HepG2 (cell line): ENCODE measurements around the gene SPECC1L. TPM values are rescaled to one million over a fixed set of nuclear protein-coding genes. Genes with fewer than 3 reads are reported as not detected.
"Not testable (repeated sequence)": the region's sequence is repeated elsewhere in the genome, so short reads cannot be mapped to it uniquely, and the experiment has no call there.

Experiments
- ATAC-seq: fragments of 200-7000 bp; cut with Tn5 transposase; 3 replicates; pipeline ENCODE4 v1.9.1; 2020; ENCODE audit warnings: mild to moderate bottlenecking, moderate library complexity
- BruUV-seq: library from RNA; stranded (reverse); fragments of 400-500 nt; replicated peaks from 2 replicates; lab custom pipeline; 2021; lab: Mats Ljungman, UMichigan
- CTCF ChIA-PET: fragments of 300-600 bp; formaldehyde crosslinking; extraction: SDS; loops from one replicate; lab custom pipeline; 2021; ENCODE audit warnings: low total read pairs, inconsistent platforms, low intra/inter-chr PET ratio; lab: Yijun Ruan, JAX
- POLR2A ChIA-PET: fragments of 350-600 bp; sonication (Branson Sonifier 250); formaldehyde crosslinking; loops from one replicate; lab custom pipeline; 2020; ENCODE audit warnings: antibody characterized with exemption, inconsistent platforms; lab: Yijun Ruan, JAX
- DNase-seq: peaks from one replicate; pipeline ENCODE4 v3.0.0-alpha.2; 2015; ENCODE audit warnings: low spot score
- FAIRE-seq: peaks from 3 replicates; lab custom pipeline; 2011; peaks lifted over from hg19 to GRCh38; lab: Jason Lieb, UNC
- H2AFZ ChIP-seq: one replicate; pipeline ENCODE4 v1.6.1; 2011; ENCODE audit warnings: low read length, inconsistent platforms
- H3K27ac ChIP-seq: fragments of 300-600 bp; 3 replicates; pipeline ENCODE4 v1.8.0; 2011; ENCODE audit warnings: mixed run types, mild to moderate bottlenecking, mixed read lengths, low read length, inconsistent platforms; ENCODE audit not compliant: insufficient read depth; ENCODE audit errors: extremely low read length
- H3K27me3 ChIP-seq, 2 experiments: fragments of 200-600 bp in 1 of 2; 2 replicates in 1 of 2; 3 replicates in 1 of 2; pipeline versions ENCODE4 v1.6.0 to v1.8.0; 2011; ENCODE audit warnings: low read length in 2 of 2, mild to moderate bottlenecking in 2 of 2, moderate library complexity in 2 of 2, inconsistent platforms in 1 of 2; ENCODE audit not compliant: insufficient read depth in 2 of 2, control insufficient read depth in 1 of 2
- H3K36me3 ChIP-seq, 2 experiments: fragments of 200-600 bp in 1 of 2; replicated peaks in 1 of 2; 2 replicates in 1 of 2; 3 replicates in 1 of 2; pipeline versions ENCODE4 v1.5.1 to v1.8.0; 2011; ENCODE audit warnings: low read length in 2 of 2, inconsistent platforms in 1 of 2; ENCODE audit not compliant: insufficient read depth in 2 of 2, control insufficient read depth in 1 of 2
- H3K4me1 ChIP-seq: 2 replicates; pipeline ENCODE4 v1.5.1; 2012; ENCODE audit warnings: low read length, inconsistent platforms; ENCODE audit not compliant: insufficient read depth
- H3K4me2 ChIP-seq: 2 replicates; pipeline ENCODE4 v1.6.0; 2011; ENCODE audit warnings: low read depth, low read length, inconsistent platforms
- H3K4me3 ChIP-seq, 3 experiments: fragments of 200-600 bp in 1 of 3; sonication (generic), shearing (Covaris generic) in 1 of 3; replicated peaks in 1 of 3; 2 replicates each; pipeline ENCODE4 v1.5.1; 2011 to 2016; ENCODE audit warnings: low read length in 3 of 3, inconsistent platforms in 2 of 3, low read depth in 2 of 3, mild to moderate bottlenecking in 2 of 3, control low read depth in 1 of 3, mixed read lengths in 1 of 3; ENCODE audit not compliant: insufficient read depth in 1 of 3
- H3K79me2 ChIP-seq: one replicate; pipeline ENCODE4 v1.6.1; 2011; ENCODE audit warnings: low read length, inconsistent platforms; ENCODE audit not compliant: insufficient read depth
- H3K9ac ChIP-seq: 2 replicates; pipeline ENCODE4 v1.6.0; 2011; ENCODE audit warnings: mild to moderate bottlenecking, low read depth, low read length, inconsistent platforms; ENCODE audit not compliant: insufficient read depth
- H3K9me3 ChIP-seq: 2 replicates; pipeline ENCODE4 v1.5.1; 2012; ENCODE audit warnings: mild to moderate bottlenecking, low read length
- H4K20me1 ChIP-seq: 2 replicates; pipeline ENCODE4 v1.6.0; 2011; ENCODE audit warnings: inconsistent platforms, mild to moderate bottlenecking, low read length, moderate library complexity; ENCODE audit not compliant: insufficient read depth
- MATR3 ChIP-seq: sonication (generic); formaldehyde crosslinking; IDR thresholded peaks from 2 replicates; pipeline ENCODE4 v1.4.0; 2020; ENCODE audit warnings: missing genetic modification reagents
- NFIC ChIP-seq: IDR thresholded peaks from 2 replicates; pipeline ENCODE4 v1.6.1; 2012; ENCODE audit warnings: mild to moderate bottlenecking, low read length, inconsistent platforms
- PHB2 ChIP-seq: fragments of 450-650 bp; IDR thresholded peaks from 2 replicates; pipeline ENCODE4 v1.6.1; 2018; ENCODE audit not compliant: partially characterized antibody
- TP53 ChIP-seq: sonication (generic); formaldehyde crosslinking; conservative IDR thresholded peaks from 2 replicates; pipeline ENCODE4 v1.4.0; 2020; ENCODE audit warnings: missing genetic modification reagents
- ZNF562 ChIP-seq: sonication (generic); formaldehyde crosslinking; IDR thresholded peaks from 2 replicates; pipeline ENCODE4 v1.8.0; 2022; ENCODE audit warnings: missing genetic modification reagents, borderline replicate concordance
- ZNF724P ChIP-seq: sonication (generic); formaldehyde crosslinking; IDR thresholded peaks from 2 replicates; pipeline ENCODE4 v1.8.0; 2022; ENCODE audit warnings: missing genetic modification reagents, borderline replicate concordance
- ZSCAN30 ChIP-seq: sonication (generic); formaldehyde crosslinking; IDR thresholded peaks from 2 replicates; pipeline ENCODE4 v1.5.0; 2020; ENCODE audit warnings: mild to moderate bottlenecking, missing genetic modification reagents
- WGBS: methylation state at CpG from one replicate; pipeline ENCODE4 v1.1.6; 2017; ENCODE audit warnings: low lambda C conversion rate; 5-methylcytosine and 5-hydroxymethylcytosine counted together
- in situ Hi-C: cut with HindIII; loops from 2 replicates; pipeline ENCODE4 v1.10.0; 2017; ENCODE audit warnings: low pct_unique_long_range_greater_than_20kb; ENCODE audit not compliant: extremely low pct_ligation_motif_present
- intact Hi-C: fragments of 100-400 bp; cut with micrococcal nuclease; formaldehyde crosslinking; loops from one replicate; pipeline ENCODE4 v1.10.0; 2022; ENCODE audit not compliant: unreplicated experiment
- polyA plus RNA-seq, 8 experiments: library from polyadenylated mRNA; depleted of rRNA in 3 of 8; stranded (reverse) in 7 of 8; unstranded in 1 of 8; fragments of >200 nt; fragmentation: Illumina TruSeq in 4 of 8; extraction: Trizol in 4 of 8; gene quantifications; 2 replicates each; pipeline versions ENCODE4 v1.2.1 to v1.2.3, GENCODE V29; 2011 to 2016; ENCODE audit warnings: low read depth in 4 of 8, missing spikeins in 1 of 8, mixed read lengths in 1 of 8; ENCODE audit not compliant: insufficient read depth in 1 of 8
- total RNA-seq, 5 experiments: library from RNA; depleted of rRNA; stranded (reverse); fragments of >200 nt; fragmentation: Illumina TruSeq; extraction: Trizol; gene quantifications; 2 replicates each; pipeline ENCODE4 v1.2.3, GENCODE V29; 2016; ENCODE audit warnings: low read depth in 1 of 5

The SPECC1L gene
- total and polyA plus RNA-seq, 2 of the 13 experiments (the other 11 are each of a cell fraction or from before 2014, with no cell fraction given), result 14.1 to 30.3 TPM

DNA sequence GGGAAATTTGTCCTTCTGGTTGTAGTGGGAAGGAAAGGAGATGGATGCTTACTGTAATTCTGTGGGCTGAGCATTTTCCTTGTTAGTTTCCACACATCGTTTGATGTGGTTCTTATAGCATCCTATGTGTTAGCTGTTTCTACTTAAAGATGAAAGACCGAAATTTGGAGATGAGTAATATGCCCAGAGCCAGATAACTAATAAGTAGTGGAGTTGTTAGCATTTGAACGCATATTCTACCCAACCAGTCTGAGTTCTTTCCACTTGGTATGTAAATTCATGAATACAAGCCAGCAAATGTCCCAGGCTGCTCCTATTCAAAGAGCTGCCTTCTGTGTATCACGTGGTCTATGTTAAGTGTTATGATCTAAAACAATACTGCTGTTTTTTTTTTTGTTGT, 14.6 kb downstream of the SPECC1L start (continued):
- TF ChIP-seq ZNF724P (no peak), ZNF562 (CRISPR knock-in tag) (no peak), NFIC (no peak), PHB2 (no peak), TP53 (CRISPR knock-in tag) (no peak), ZSCAN30 (CRISPR knock-in tag) (no peak), MATR3 (CRISPR knock-in tag) (no peak)
- TF ChIP-seq, all 625 proteins: peak for 0

DNA sequence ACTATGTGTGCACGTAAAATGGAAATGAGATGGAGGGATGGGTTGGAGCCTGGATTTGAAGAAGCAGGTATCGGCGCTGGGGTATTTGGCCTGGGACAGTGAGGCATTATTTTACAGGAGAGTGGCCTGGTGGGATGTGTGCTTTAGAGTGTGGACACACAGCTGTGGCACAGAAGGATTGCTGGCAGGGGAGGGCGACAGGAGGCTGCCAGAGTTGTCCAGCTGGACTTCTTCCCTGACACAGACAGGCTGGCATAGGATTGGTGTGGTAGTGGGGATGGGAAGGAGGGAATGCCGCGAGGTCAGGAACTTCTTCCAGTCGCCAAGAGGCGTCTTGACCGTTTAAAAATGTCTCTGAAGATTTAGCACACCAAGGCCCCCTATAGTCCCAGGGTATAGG, 16.6 kb downstream of the SPECC1L start:
- BruUV-seq, POLR2A ChIA-PET, H3K4me2 ChIP-seq, H4K20me1 ChIP-seq, ATAC-seq, H3K36me3 ChIP-seq, H2AFZ ChIP-seq, H3K4me3 ChIP-seq, FAIRE-seq, H3K9ac ChIP-seq, H3K27me3 ChIP-seq, intact Hi-C loops, CTCF ChIA-PET, H3K27ac ChIP-seq, H3K9me3 ChIP-seq, in situ Hi-C loops, DNase-seq: not testable (repeated sequence)
- Histone ChIP-seq H3K79me2 (peaks cover 84% of the 10 kb centered on the region), H3K4me1 (peaks cover 52% of the 10 kb centered on the region)
- WGBS, result 96% methylated on average over 3 of the region's 9 CpGs

- peaks cover 78% of the 10 kb centered on the region for H3K79me2 ChIP-seq
- H3K9ac ChIP-seq, intact Hi-C loops, CTCF ChIA-PET, ATAC-seq, H3K27ac ChIP-seq, BruUV-seq, H2AFZ ChIP-seq, DNase-seq, H4K20me1 ChIP-seq, H3K27me3 ChIP-seq, FAIRE-seq, H3K36me3 ChIP-seq, POLR2A ChIA-PET, in situ Hi-C loops, H3K9me3 ChIP-seq, H3K4me2 ChIP-seq, H3K4me3 ChIP-seq: not testable (repeated sequence)
- peaks cover 58% of the 10 kb centered on the region for H3K4me1 ChIP-seq
- 98% methylated on average over 6 of the region's 6 CpGs for WGBS
These were observed 17.2 kb downstream of the SPECC1L start for GRCh38 chr22:24287801-24288200.
